IMR-90 (cell line): ENCODE results near the gene ST3GAL3. TPM values are rescaled to one million over a fixed set of nuclear protein-coding genes. Genes with fewer than 3 reads are reported as not detected.

Experiments used
- ATAC-seq: fragments of 200-7000 bp; cut with Tn5 transposase; 2 replicates; pipeline ENCODE4 v1.9.1; 2020; ENCODE audit warnings: low read depth, mild to moderate bottlenecking, moderate library complexity
- BruUV-seq: library from RNA; stranded (reverse); fragments of 400-500 nt; replicated peaks from 2 replicates; lab custom pipeline; 2021; lab: Mats Ljungman, UMichigan
- CTCF ChIA-PET: fragments of 300-600 bp; formaldehyde crosslinking; extraction: SDS; loops from one replicate; lab custom pipeline; 2021; ENCODE audit warnings: antibody characterized with exemption; lab: Yijun Ruan, JAX
- POLR2A ChIA-PET: fragments of 300-600 bp; sonication (Branson Sonifier 250); formaldehyde crosslinking; loops from one replicate; lab custom pipeline; 2022; ENCODE audit warnings: antibody characterized with exemption; ENCODE audit not compliant: unreplicated experiment; lab: Charles Lee
- DNase-seq: peaks from one replicate; pipeline ENCODE4 v3.0.0; 2013
- H2AFZ ChIP-seq: replicated peaks from 2 replicates; pipeline ENCODE3; 2013; ENCODE audit warnings: low read length, mild to moderate bottlenecking; ENCODE audit not compliant: poor library complexity
- H2AK5ac ChIP-seq: 2 replicates; pipeline ENCODE4 v1.6.1; 2013; ENCODE audit warnings: low read depth, low read length, inconsistent platforms
- H2AK9ac ChIP-seq: replicated peaks from 2 replicates; pipeline ENCODE3; 2013; ENCODE audit warnings: mild to moderate bottlenecking, low read depth, low read length, moderate library complexity; ENCODE audit not compliant: poor library complexity
- H2BK120ac ChIP-seq: 2 replicates; pipeline ENCODE4 v1.6.1; 2013; ENCODE audit warnings: low read depth, low read length, inconsistent platforms
- H2BK15ac ChIP-seq: 3 replicates; pipeline ENCODE4 v1.6.1; 2013; ENCODE audit warnings: low read depth, low read length, inconsistent platforms
- H2BK20ac ChIP-seq: 2 replicates; pipeline ENCODE4 v1.6.1; 2013; ENCODE audit warnings: low read depth, mild to moderate bottlenecking, inconsistent platforms, low read length, moderate library complexity
- H2BK5ac ChIP-seq: 2 replicates; pipeline ENCODE4 v1.6.1; 2013; ENCODE audit warnings: mild to moderate bottlenecking, low read depth, low read length, inconsistent platforms; ENCODE audit not compliant: poor library complexity, severe bottlenecking
- H3K14ac ChIP-seq: replicated peaks from 2 replicates; pipeline ENCODE4 v1.6.1; 2013; ENCODE audit warnings: low read depth, low read length, inconsistent platforms
- H3K18ac ChIP-seq: 2 replicates; pipeline ENCODE4 v1.6.1; 2013; ENCODE audit warnings: low read depth, low read length, control low read depth
- H3K23ac ChIP-seq: 2 replicates; pipeline ENCODE4 v1.6.1; 2013; ENCODE audit warnings: low read depth, low read length, inconsistent platforms
- H3K27ac ChIP-seq: 2 replicates; pipeline ENCODE4 v1.5.1; 2013; ENCODE audit warnings: mild to moderate bottlenecking, control low read depth, low read length; ENCODE audit not compliant: insufficient read depth
- H3K27me3 ChIP-seq: 2 replicates; pipeline ENCODE4 v1.6.1; 2013; ENCODE audit warnings: low read length; ENCODE audit not compliant: control insufficient read depth, insufficient read depth
- H3K36me3 ChIP-seq: 2 replicates; pipeline ENCODE4 v1.6.1; 2013; ENCODE audit warnings: low read length, mixed read lengths; ENCODE audit not compliant: control insufficient read depth, insufficient read depth
- H3K4ac ChIP-seq: 2 replicates; pipeline ENCODE4 v1.6.1; 2013; ENCODE audit warnings: low read depth, low read length, inconsistent platforms
- H3K4me1 ChIP-seq: 2 replicates; pipeline ENCODE4 v1.6.1; 2013; ENCODE audit warnings: low read length, mixed read lengths; ENCODE audit not compliant: control insufficient read depth, insufficient read depth
- H3K4me2 ChIP-seq: 2 replicates; pipeline ENCODE4 v1.6.1; 2013; ENCODE audit warnings: low read depth, mild to moderate bottlenecking, control low read depth, low read length, moderate library complexity
- H3K4me3 ChIP-seq: 2 replicates; pipeline ENCODE4 v1.5.1; 2013; ENCODE audit warnings: low read depth, mild to moderate bottlenecking, control low read depth, low read length, moderate library complexity; ENCODE audit not compliant: insufficient read depth
- H3K56ac ChIP-seq: 2 replicates; pipeline ENCODE4 v1.6.1; 2013; ENCODE audit warnings: low read length, inconsistent platforms; ENCODE audit not compliant: insufficient read depth; ENCODE audit errors: extremely low read depth
- H3K79me1 ChIP-seq, 2 experiments: 2 replicates each; pipeline ENCODE4 v1.6.1; 2013; ENCODE audit warnings: low read length in 2 of 2, inconsistent platforms in 1 of 2, low read depth in 1 of 2
- H3K9ac ChIP-seq: 2 replicates; pipeline ENCODE4 v1.6.1; 2013; ENCODE audit warnings: low read depth, low read length, control low read depth
- H3K9me1 ChIP-seq: 2 replicates; pipeline ENCODE4 v1.6.1; 2013; ENCODE audit warnings: low read length, inconsistent platforms; ENCODE audit not compliant: insufficient read depth
- H3K9me3 ChIP-seq: 2 replicates; pipeline ENCODE4 v1.6.1; 2013; ENCODE audit warnings: low read length; ENCODE audit not compliant: control insufficient read depth, insufficient read depth
- H4K20me1 ChIP-seq: 2 replicates; pipeline ENCODE4 v1.6.1; 2013; ENCODE audit warnings: low read length, inconsistent platforms; ENCODE audit not compliant: insufficient read depth
- H4K5ac ChIP-seq: 2 replicates; pipeline ENCODE4 v1.6.1; 2013; ENCODE audit warnings: mild to moderate bottlenecking, low read depth, low read length, control low read depth
- H4K8ac ChIP-seq, 2 experiments: 2 replicates each; pipeline ENCODE4 v1.6.1; 2013; ENCODE audit warnings: low read depth in 2 of 2, low read length in 2 of 2, control low read depth in 1 of 2, inconsistent platforms in 1 of 2
- H4K91ac ChIP-seq: 2 replicates; pipeline ENCODE4 v1.6.1; 2013; ENCODE audit warnings: low read depth, low read length, inconsistent platforms; ENCODE audit not compliant: insufficient read depth
- BHLHE40 ChIP-seq: fragments of 150-350 bp; IDR thresholded peaks from 2 replicates; pipeline ENCODE4 v1.6.1; 2016; ENCODE audit warnings: mild to moderate bottlenecking, low read depth, low read length
- CEBPB ChIP-seq: IDR thresholded peaks from 2 replicates; pipeline ENCODE4 v1.6.1; 2012; ENCODE audit warnings: low read depth, low read length, improper control_type of control experiment
- CTCF ChIP-seq: conservative IDR thresholded peaks from 2 replicates; pipeline ENCODE4 v1.5.1; 2012; ENCODE audit warnings: mild to moderate bottlenecking, low read depth, low read length, improper control_type of control experiment
- ELK1 ChIP-seq: fragments of 150-350 bp; IDR thresholded peaks from 2 replicates; pipeline ENCODE4 v1.6.1; 2016; ENCODE audit warnings: low read depth, mild to moderate bottlenecking, low read length, moderate library complexity, borderline replicate concordance
- FOS ChIP-seq: fragments of 150-350 bp; IDR thresholded peaks from 2 replicates; pipeline ENCODE4 v1.6.1; 2016; ENCODE audit warnings: low read depth, low read length
- MAFK ChIP-seq: IDR thresholded peaks from 2 replicates; pipeline ENCODE4 v1.6.1; 2012; ENCODE audit warnings: low read depth, low read length, improper control_type of control experiment
- MAZ ChIP-seq: IDR thresholded peaks from 2 replicates; pipeline ENCODE4 v1.6.1; 2012; ENCODE audit warnings: low read depth, mild to moderate bottlenecking, low read length, improper control_type of control experiment, moderate library complexity, borderline replicate concordance
- MXI1 ChIP-seq: IDR thresholded peaks from 2 replicates; pipeline ENCODE4 v1.6.1; 2012; ENCODE audit warnings: low read depth, mild to moderate bottlenecking, low read length, moderate library complexity, borderline replicate concordance
- NFE2L2 ChIP-seq: fragments of 150-350 bp; IDR thresholded peaks from 2 replicates; pipeline ENCODE4 v1.6.1; 2016; ENCODE audit warnings: low read depth, mild to moderate bottlenecking, low read length
- POLR2A ChIP-seq: IDR thresholded peaks from 2 replicates; pipeline ENCODE4 v1.6.1; 2012; ENCODE audit warnings: mild to moderate bottlenecking, low read depth, low read length
- RFX5 ChIP-seq: IDR thresholded peaks from 2 replicates; pipeline ENCODE4 v1.8.0; 2012; ENCODE audit warnings: low read depth, mild to moderate bottlenecking, low read length, moderate library complexity
- SMC3 ChIP-seq: fragments of 150-350 bp; IDR thresholded peaks from 2 replicates; pipeline ENCODE4 v1.6.1; 2016; ENCODE audit warnings: low read depth, mild to moderate bottlenecking, antibody characterized with exemption, low read length, moderate library complexity
- USF2 ChIP-seq: fragments of 150-350 bp; IDR thresholded peaks from 2 replicates; pipeline ENCODE4 v1.6.1; 2017; ENCODE audit warnings: mild to moderate bottlenecking, antibody characterized with exemption, low read length, low read depth
- WGBS, 2 experiments: methylation state at CpG; one replicate each; pipeline versions ENCODE4 v1.1.5 to v1.1.7; 2013; ENCODE audit warnings: missing lambda C conversion rate in 2 of 2; ENCODE audit not compliant: insufficient read length in 1 of 2; ENCODE audit errors: extremely low coverage in 2 of 2; 5-methylcytosine and 5-hydroxymethylcytosine counted together
- dilution Hi-C: fragments of 300-500 bp; cut with HindIII; formaldehyde crosslinking; loops from one replicate; pipeline ENCODE4 v1.14.3; 2018; ENCODE audit warnings: low sequenced_read_pairs; ENCODE audit not compliant: unreplicated experiment
- in situ Hi-C: fragments of 300-500 bp; cut with MboI; formaldehyde crosslinking; loops from 3 replicates; pipeline ENCODE4 v1.14.3; 2019; ENCODE audit warnings: low sequenced_read_pairs, inconsistent platforms, mixed read lengths
- intact Hi-C: fragments of 100-400 bp; cut with micrococcal nuclease; formaldehyde crosslinking; loops from 2 replicates; pipeline ENCODE4 v1.10.0; 2022
- polyA plus RNA-seq, 3 experiments: library from polyadenylated mRNA; depleted of rRNA; stranded (reverse); fragments of >200 nt; gene quantifications; 2 replicates each; pipeline ENCODE4 v1.2.3, GENCODE V29; 2012; ENCODE audit warnings: low replicate concordance in 1 of 3
- total RNA-seq: library from RNA; depleted of rRNA; stranded (reverse); fragments of >200 nt; gene quantifications from 2 replicates; pipeline ENCODE4 v1.2.3, GENCODE V29; 2012

The ST3GAL3 gene
- total and polyA plus RNA-seq, 2 of the 4 experiments (the other 2 are of a cell fraction): 12.0 to 14.8 TPM

GRCh38 chr1:43797891-43798290 lies 90.6 kb downstream of the ST3GAL3 start:
- H3K4me1 ChIP-seq: peaks cover 10% of the 10 kb centered on the region
- no TSS peak for BruUV-seq
- H2BK120ac ChIP-seq: no peak overlapping the region

More at GRCh38 chr1:43797891-43798290, 90.6 kb downstream of the ST3GAL3 start:
- Histone ChIP-seq H3K27ac (no peak overlapping the region), H3K9me1 (peaks cover 15% of the 10 kb centered on the region), H2AFZ (no peak overlapping the region), H3K4me3 (no peak overlapping the region), H2BK15ac (no peak overlapping the region), H3K18ac (no peak overlapping the region), H2AK5ac (no peak overlapping the region), H3K79me1 (peaks cover 14 to 37% of the 10 kb centered on the region in 2 experiments; a peak in 3 of 4 replicates), H3K9me3 (no peaks in the 10 kb centered on the region), H3K4ac (no peak overlapping the region), H3K9ac (no peak overlapping the region), H2BK5ac (no peak overlapping the region), H4K91ac (no peak overlapping the region), H3K27me3 (no peaks in the 10 kb centered on the region), H2AK9ac (no peak overlapping the region), H3K23ac (no peak overlapping the region), H3K14ac (no peak overlapping the region), H4K8ac (no peak overlapping the region), H2BK20ac (no peak overlapping the region), H3K4me2 (no peak overlapping the region), H3K56ac (no peak overlapping the region), H4K20me1 (peaks cover 8% of the 10 kb centered on the region; the same call in 1 of the 2 replicates), H3K36me3 (no peaks in the 10 kb centered on the region), H4K5ac (no peak overlapping the region)
- dilution Hi-C loops: no loop called here
- DNase-seq (no peak), ATAC-seq (no peak)
- CTCF ChIA-PET: no interaction called here
- in situ Hi-C loops: no loop called here
- intact Hi-C loops: no loop called here
- POLR2A ChIA-PET: no interaction called here
- TF ChIP-seq FOS: no peak
- no peak for TF ChIP-seq MAFK
- TF ChIP-seq CEBPB: no peak
- TF ChIP-seq USF2: no peak
- TF ChIP-seq ELK1: no peak
- TF ChIP-seq MAZ: no peak
- no peak for TF ChIP-seq CTCF
- TF ChIP-seq SMC3: no peak
- TF ChIP-seq POLR2A: no peak
- no peak for TF ChIP-seq MXI1
- no peak for TF ChIP-seq RFX5
- TF ChIP-seq NFE2L2: no peak
- no peak for TF ChIP-seq BHLHE40
- 86% methylated on average over 1 of the region's 3 CpGs; no CpG with 5 or more reads in 1 of the 2 experiments for WGBS, 2 experiments
